ENCODE measurements around the gene RABL6.

RABL6 gene

GRCh38 chr9:136857166-136857565 lies 49.4 kb downstream of the RABL6 start:
- no peak for TF ChIP-seq CTCF (conservative IDR thresholded peaks at IDR 0.05; ENCODE audit: low read depth, low read length)
- DNase-seq (ENCODE audit: low read depth) = no peak
- no peak overlapping the region for H3K4me3 ChIP-seq (ENCODE audit: low read depth, low read length)

DNA sequence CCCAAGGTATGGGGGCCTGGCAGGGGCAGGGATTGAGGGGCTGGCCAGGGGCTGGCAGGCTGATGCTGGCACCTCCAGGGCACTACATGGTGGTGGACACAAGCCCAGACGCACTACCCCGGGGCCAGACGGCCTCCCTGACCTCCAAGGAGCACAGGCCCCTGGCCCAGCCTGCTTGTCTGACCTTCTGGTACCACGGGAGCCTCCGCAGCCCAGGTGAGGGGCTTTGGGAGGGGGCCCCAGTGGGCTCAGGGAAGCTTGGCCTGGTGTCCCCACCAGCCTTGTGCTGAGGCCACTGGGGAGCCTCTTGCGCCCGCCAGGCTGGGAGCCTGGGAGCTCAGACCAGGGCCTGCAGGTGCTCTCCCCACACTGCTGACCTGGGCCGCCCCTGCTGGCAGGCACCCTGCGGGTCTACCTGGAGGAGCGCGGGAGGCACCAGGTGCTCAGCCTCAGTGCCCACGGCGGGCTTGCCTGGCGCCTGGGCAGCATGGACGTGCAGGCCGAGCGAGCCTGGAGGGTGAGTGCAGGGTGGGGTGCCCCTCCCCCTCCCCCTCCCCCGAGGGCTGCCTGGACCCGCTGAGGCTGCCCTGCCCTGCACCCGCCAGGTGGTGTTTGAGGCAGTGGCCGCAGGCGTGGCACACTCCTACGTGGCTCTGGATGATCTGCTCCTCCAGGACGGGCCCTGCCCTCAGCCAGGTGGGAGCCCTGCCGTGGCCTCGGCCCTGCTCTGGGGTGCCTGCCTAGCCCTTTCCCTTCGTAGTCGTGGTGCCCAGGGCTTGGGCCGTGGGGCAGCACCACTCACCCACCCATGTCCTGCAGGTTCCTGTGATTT lies 50.0 kb downstream of the RABL6 start:
- no peak overlapping the region for H3K4me3 ChIP-seq (ENCODE audit: low read depth, low read length)
- TF ChIP-seq CTCF (conservative IDR thresholded peaks at IDR 0.05; ENCODE audit: low read depth, low read length) = no peak
- no peak for DNase-seq (ENCODE audit: low read depth)

DNA sequence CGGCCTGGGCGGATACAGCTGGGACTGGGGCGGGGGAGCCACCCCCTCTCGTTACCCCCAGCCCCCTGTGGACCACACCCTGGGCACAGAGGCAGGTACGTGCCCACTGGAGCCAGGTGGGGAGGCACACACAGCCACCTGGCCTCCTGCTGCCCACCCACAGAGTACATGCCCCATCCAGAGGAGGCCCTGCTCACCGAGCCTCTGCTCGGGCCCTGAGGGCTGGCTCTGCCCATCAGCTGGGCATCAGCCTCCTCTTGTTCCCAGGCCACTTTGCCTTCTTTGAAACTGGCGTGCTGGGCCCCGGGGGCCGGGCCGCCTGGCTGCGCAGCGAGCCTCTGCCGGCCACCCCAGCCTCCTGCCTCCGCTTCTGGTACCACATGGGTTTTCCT lies 50.7 kb downstream of the RABL6 start:
- DNase-seq (ENCODE audit: low read depth) = no peak
- no peak for TF ChIP-seq CTCF (conservative IDR thresholded peaks at IDR 0.05; ENCODE audit: low read depth, low read length)
- no peak overlapping the region for H3K4me3 ChIP-seq (ENCODE audit: low read depth, low read length)

DNA sequence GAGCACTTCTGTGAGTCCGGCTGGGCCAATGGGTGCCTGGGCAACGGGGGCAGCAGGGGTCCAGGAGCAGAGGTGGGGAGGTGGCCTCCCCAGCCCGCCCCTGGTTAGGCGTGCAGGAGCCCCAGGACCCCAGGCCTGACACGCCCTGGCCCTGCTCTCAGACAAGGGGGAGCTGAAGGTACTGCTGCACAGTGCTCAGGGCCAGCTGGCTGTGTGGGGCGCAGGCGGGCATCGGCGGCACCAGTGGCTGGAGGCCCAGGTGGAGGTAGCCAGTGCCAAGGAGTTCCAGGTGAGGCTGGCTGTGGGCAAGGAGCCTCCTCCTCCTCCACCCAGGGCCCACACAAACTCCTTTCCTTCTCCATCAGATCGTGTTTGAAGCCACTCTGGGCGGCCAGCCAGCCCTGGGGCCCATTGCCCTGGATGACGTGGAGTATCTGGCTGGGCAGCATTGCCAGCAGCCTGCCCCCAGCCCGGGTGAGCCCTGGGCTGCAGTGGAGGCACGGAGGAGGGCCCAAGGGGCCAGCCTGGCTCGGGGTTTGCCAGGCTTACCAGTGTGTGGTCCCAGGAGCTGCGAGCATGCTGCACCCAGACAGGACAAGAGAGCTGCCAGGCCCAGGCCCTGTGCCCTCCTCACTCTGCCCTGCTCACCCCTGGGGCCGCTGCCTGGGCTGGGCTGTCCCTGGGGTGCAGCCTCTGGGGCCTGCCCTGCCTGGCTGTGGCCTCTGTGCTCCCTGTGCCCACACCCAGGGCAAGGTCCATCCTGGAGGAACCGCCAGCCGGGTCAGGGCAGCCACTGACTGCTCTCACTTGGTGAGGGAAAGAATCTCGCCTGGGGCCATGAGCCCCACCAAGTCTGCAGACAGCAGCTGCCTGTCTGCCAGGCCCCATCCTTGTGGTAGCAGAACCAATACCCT lies 51.4 kb downstream of the RABL6 start:
- DNase-seq (ENCODE audit: low read depth) = no peak
- H3K4me3 ChIP-seq (ENCODE audit: low read depth, low read length) = no peak overlapping the region
- TF ChIP-seq CTCF (conservative IDR thresholded peaks at IDR 0.05; ENCODE audit: low read depth, low read length) = no peak

DNA sequence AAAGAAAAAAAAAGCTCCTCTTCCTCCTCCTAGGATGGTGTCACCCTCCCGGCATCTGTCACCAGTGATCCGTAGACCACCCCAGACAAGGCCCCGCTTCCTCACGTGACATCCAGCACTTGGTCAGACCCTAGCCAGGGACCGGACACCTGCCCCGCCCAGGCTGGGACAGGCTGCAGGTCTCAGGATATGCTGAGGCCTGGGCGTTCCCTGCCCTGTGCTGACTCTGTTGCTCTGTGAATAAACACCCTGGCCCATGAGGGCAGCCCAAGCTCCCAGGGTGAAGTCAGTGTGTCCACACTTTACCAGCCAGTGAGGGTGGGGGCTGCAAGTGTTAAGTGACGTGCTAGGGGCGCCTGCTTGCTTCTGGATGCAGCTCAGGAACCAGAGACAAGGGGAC lies 52.8 kb downstream of the RABL6 start:
- H3K4me3 ChIP-seq (ENCODE audit: low read depth, low read length) = no peak overlapping the region
- no peak for DNase-seq (ENCODE audit: low read depth)
- TF ChIP-seq CTCF (conservative IDR thresholded peaks at IDR 0.05; ENCODE audit: low read depth, low read length) = no peak

DNA sequence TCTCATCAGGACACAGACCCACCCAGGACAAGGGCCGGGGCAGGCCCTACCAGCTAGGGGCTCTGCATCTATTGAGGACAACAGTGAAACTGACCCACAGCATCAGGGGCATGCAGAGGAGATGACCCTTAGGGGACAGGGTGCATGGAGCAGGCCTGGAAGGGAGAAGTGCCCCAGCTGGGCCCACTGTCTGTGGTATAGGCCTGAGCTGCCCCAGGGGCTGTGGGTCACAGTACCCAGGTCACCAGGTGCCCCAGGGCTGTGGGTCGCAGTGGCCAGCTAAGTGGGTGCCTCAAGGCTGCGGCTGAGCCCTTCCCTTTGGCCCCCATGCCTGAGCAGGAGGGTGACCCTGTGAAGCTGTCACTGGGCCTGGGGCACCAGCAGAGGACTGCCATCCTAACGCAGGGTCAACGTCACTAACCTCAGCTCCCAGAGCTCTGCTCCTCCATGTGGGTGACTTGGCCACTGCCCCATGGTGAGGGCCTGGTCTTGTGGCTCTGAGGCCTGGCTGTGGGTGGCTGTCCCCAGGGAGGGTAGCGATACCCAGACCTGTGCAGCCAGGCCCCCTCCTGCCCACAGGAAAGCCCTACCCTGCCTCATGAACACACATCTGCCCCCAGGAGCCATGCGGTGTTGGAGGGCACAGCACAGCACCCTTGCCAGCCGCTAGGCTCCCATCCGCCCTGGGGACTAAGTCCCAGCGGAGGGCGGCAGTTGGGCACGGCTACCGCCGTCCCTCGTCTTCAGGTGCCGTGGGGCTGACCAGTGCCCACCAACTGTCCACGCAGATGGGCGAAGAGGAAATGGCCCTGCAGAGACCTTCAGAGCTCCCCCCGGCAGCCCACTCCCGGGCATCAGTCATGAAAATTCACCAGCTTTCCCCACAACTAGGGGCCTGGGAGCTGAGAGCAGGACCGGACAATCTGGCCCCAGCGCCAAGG lies 53.5 kb downstream of the RABL6 start:
- TF ChIP-seq CTCF (conservative IDR thresholded peaks at IDR 0.05; ENCODE audit: low read depth, low read length) = no peak
- DNase-seq (ENCODE audit: low read depth) = no peak

More for the DNA sequence above, 53.5 kb downstream of the RABL6 start:
- no peak overlapping the region for H3K4me3 ChIP-seq (ENCODE audit: low read depth, low read length)

All from choroid plexus epithelial cell (primary cell).